Esophagus muscularis mucosa (tissue), 4 donors: ENCODE results near the gene UNC13C.

Source experiments
- EP300 ChIP-seq: sonication (generic); formaldehyde crosslinking; IDR thresholded peaks from one replicate; pipeline ENCODE4 v1.6.1; 2017; ENCODE audit warnings: antibody characterized with exemption
- POLR2AphosphoS5 ChIP-seq, 2 donors: sonication (generic); formaldehyde crosslinking; IDR thresholded peaks; one replicate each; pipeline ENCODE4 v1.6.1; 2017; ENCODE audit warnings: antibody characterized with exemption in 2 of 2
- TF ChIP-seq, protein P1 (sequence below), 3 experiments: fragments of 200-600 bp in 2 of 3; fragments of 450-650 bp in 1 of 3; sonication (generic) in 2 of 3; IDR thresholded peaks; one replicate each; pipeline ENCODE4 v1.5.1; 2017 to 2019; ENCODE audit warnings: antibody characterized with exemption in 3 of 3, mild to moderate bottlenecking in 2 of 3, moderate library complexity in 1 of 3

DNA sequence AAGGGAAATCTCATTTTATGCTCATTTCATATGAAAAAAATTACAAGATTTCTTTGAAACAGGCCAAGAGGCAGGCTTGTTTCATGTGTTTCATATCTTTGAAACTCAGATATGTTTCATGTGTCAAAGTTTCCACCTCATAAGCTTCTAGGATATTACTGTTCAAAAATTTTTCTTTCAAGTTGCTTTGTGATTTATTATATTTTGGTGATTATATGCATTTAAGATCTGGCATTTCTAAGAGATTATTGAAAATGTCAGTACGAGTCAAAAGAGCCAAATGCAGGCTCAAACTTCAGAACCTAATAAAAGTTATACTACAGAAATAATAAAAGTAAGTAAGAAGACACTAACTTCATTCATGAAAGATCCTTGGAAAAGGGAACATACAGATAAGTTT, 590.1 kb downstream of the UNC13C start:
- no peak for TF ChIP-seq POLR2AphosphoS5 (IDR thresholded peaks at IDR 0.05)
- TF ChIP-seq EP300: no peak
- TF ChIP-seq, protein P1, sequence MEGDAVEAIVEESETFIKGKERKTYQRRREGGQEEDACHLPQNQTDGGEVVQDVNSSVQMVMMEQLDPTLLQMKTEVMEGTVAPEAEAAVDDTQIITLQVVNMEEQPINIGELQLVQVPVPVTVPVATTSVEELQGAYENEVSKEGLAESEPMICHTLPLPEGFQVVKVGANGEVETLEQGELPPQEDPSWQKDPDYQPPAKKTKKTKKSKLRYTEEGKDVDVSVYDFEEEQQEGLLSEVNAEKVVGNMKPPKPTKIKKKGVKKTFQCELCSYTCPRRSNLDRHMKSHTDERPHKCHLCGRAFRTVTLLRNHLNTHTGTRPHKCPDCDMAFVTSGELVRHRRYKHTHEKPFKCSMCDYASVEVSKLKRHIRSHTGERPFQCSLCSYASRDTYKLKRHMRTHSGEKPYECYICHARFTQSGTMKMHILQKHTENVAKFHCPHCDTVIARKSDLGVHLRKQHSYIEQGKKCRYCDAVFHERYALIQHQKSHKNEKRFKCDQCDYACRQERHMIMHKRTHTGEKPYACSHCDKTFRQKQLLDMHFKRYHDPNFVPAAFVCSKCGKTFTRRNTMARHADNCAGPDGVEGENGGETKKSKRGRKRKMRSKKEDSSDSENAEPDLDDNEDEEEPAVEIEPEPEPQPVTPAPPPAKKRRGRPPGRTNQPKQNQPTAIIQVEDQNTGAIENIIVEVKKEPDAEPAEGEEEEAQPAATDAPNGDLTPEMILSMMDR (IDR thresholded peaks at IDR 0.05): no peak
